ENCODE data around the gene VPS8. TPM values are rescaled to one million over a fixed set of nuclear protein-coding genes. Genes with fewer than 3 reads are reported as not detected.

The VPS8 gene
- total RNA-seq, 1 donor from 2014 or later: 68.8 TPM

GRCh38 chr3:184822654-184823053 lies 10.7 kb downstream of the VPS8 start:
- CTCF ChIA-PET: interaction anchor here (0.6 to 1.4 kb wide), 3 partner anchors 14 to 19 kb away, joined by 3 read pairs; no protein-coding TSS in a partner anchor
- H3K4me1 Mint-ChIP-seq: peaks cover 9% of the 10 kb centered on the region
- intact Hi-C loops (cut with micrococcal nuclease): no loop called here
- H3K4me3 Mint-ChIP-seq: no peak overlapping the region
- no peak for TF ChIP-seq CTCF (IDR thresholded peaks at IDR 0.05)
- no peaks in the 10 kb centered on the region for H3K9me3 Mint-ChIP-seq
- ATAC-seq (ENCODE audit: low read depth) (no peak), DNase-seq (no peak)
- peaks cover 26% of the 10 kb centered on the region for H3K36me3 Mint-ChIP-seq (ENCODE audit: low read depth)
- POLR2A ChIA-PET: no interaction called here
- no peak overlapping the region for H3K27ac Mint-ChIP-seq
- no peaks in the 10 kb centered on the region for H3K27me3 Mint-ChIP-seq

- Mint-ChIP-seq H3K27ac (no peak overlapping the region), H3K36me3 (ENCODE audit: low read depth) (peaks cover 35% of the 10 kb centered on the region), H3K4me1 (peaks cover 9% of the 10 kb centered on the region), H3K4me3 (no peak overlapping the region), H3K27me3 (no peaks in the 10 kb centered on the region), H3K9me3 (no peaks in the 10 kb centered on the region)
- ChIA-PET CTCF (interaction anchor here (1.2 kb wide), 1 partner anchor 262 kb away, joined by 3 read pairs; the partner anchor contains the start of gene EPHB3), POLR2A (no interaction called here)
- no peak for TF ChIP-seq CTCF (IDR thresholded peaks at IDR 0.05)
- DNase-seq (no peak), ATAC-seq (ENCODE audit: low read depth) (no peak)
- intact Hi-C loops (cut with micrococcal nuclease): no loop called here
These were observed 12.0 kb downstream of the VPS8 start for GRCh38 chr3:184823990-184824389.

GRCh38 chr3:184825121-184825820 lies 13.3 kb downstream of the VPS8 start:
- ATAC-seq (ENCODE audit: low read depth) (no peak), DNase-seq (no peak)
- Mint-ChIP-seq H3K4me3 (no peak overlapping the region), H3K36me3 (ENCODE audit: low read depth) (peaks cover 42% of the 10 kb centered on the region), H3K9me3 (no peaks in the 10 kb centered on the region), H3K27me3 (no peaks in the 10 kb centered on the region), H3K4me1 (peaks cover 4% of the 10 kb centered on the region), H3K27ac (no peak overlapping the region)
- ChIA-PET CTCF (no interaction called here), POLR2A (no interaction called here)
- intact Hi-C loops (cut with micrococcal nuclease): no loop called here
- TF ChIP-seq CTCF (IDR thresholded peaks at IDR 0.05): no peak

- CTCF ChIA-PET: no interaction called here
- H3K9me3 Mint-ChIP-seq: peaks cover 3% of the 10 kb centered on the region
- ATAC-seq (ENCODE audit: low read depth) (no peak), DNase-seq (no peak)
- POLR2A ChIA-PET: no interaction called here
- no peaks in the 10 kb centered on the region for H3K4me1 Mint-ChIP-seq
- no peak for TF ChIP-seq CTCF (IDR thresholded peaks at IDR 0.05)
- no peak overlapping the region for H3K4me3 Mint-ChIP-seq
- no peaks in the 10 kb centered on the region for H3K27me3 Mint-ChIP-seq
- H3K36me3 Mint-ChIP-seq (ENCODE audit: low read depth): peaks cover 62% of the 10 kb centered on the region
- no peak overlapping the region for H3K27ac Mint-ChIP-seq
- intact Hi-C loops (cut with micrococcal nuclease): no loop called here
These were observed 15.6 kb downstream of the VPS8 start for GRCh38 chr3:184827572-184827971.

GRCh38 chr3:184832044-184832443 lies 20.1 kb downstream of the VPS8 start:
- Mint-ChIP-seq H3K27me3 (no peaks in the 10 kb centered on the region), H3K4me1 (no peaks in the 10 kb centered on the region), H3K9me3 (peaks cover 3% of the 10 kb centered on the region), H3K36me3 (ENCODE audit: low read depth) (peaks cover 82% of the 10 kb centered on the region), H3K4me3 (no peak overlapping the region), H3K27ac (no peak overlapping the region)
- DNase-seq: no peak
- TF ChIP-seq CTCF (IDR thresholded peaks at IDR 0.05): no peak
- intact Hi-C loops (cut with micrococcal nuclease): no loop called here
- no peak for ATAC-seq (ENCODE audit: low read depth)
- POLR2A ChIA-PET: no interaction called here
- CTCF ChIA-PET: no interaction called here

Data from activated B cell treated with CpG ODN at 0.5 μM for 24 hours (primary cell).